GM21737 (cell line): ENCODE data around the gene ABTB2.
A peak's percentile ranks its signal among the peaks of the same experiment; 100 is the strongest.
"Not testable (repeated sequence)": the region's sequence is repeated elsewhere in the genome, so short reads cannot be mapped to it uniquely, and the experiment has no call there.

ENCODE experiments used
- ATAC-seq: cut with Tn5 transposase; IDR thresholded peaks from one replicate; pipeline ENCODE4 v1.9.1; 2021; ENCODE audit warnings: mild to moderate bottlenecking, moderate library complexity; ENCODE audit not compliant: unreplicated experiment

ABTB2 gene

GRCh38 chr11:34267013-34267412 lies 90.8 kb downstream of the ABTB2 start:
- no peak for ATAC-seq

GRCh38 chr11:34266090-34266912 lies 91.5 kb downstream of the ABTB2 start:
- ATAC-seq, result no peak

GRCh38 chr11:34264303-34265110 lies 93.3 kb downstream of the ABTB2 start:
- no peak for ATAC-seq

- no peak for ATAC-seq
Measured at GRCh38 chr11:34263441-34264091, 94.2 kb downstream of the ABTB2 start.

- no peak for ATAC-seq
Measured at GRCh38 chr11:34262531-34263081, 95.2 kb downstream of the ABTB2 start.

GRCh38 chr11:34261820-34262219 lies 96.0 kb downstream of the ABTB2 start:
- no peak for ATAC-seq

GRCh38 chr11:34261095-34261494 lies 96.7 kb downstream of the ABTB2 start:
- ATAC-seq, result no peak

GRCh38 chr11:34260072-34260575 lies 97.7 kb downstream of the ABTB2 start:
- ATAC-seq, result no peak

GRCh38 chr11:34259087-34259486 lies 98.7 kb downstream of the ABTB2 start:
- ATAC-seq, result no peak

GRCh38 chr11:34256626-34257025 lies 101.2 kb downstream of the ABTB2 start:
- ATAC-seq, result no peak

GRCh38 chr11:34256150-34256549 lies 101.7 kb downstream of the ABTB2 start:
- no peak for ATAC-seq

- ATAC-seq, result no peak
Measured at GRCh38 chr11:34255101-34255500, 102.7 kb downstream of the ABTB2 start.

- no peak for ATAC-seq
Measured at GRCh38 chr11:34254011-34254410, 103.8 kb downstream of the ABTB2 start.

- ATAC-seq, result no peak
Measured at GRCh38 chr11:34252651-34253050, 105.2 kb downstream of the ABTB2 start.

- ATAC-seq, result no peak
Measured at GRCh38 chr11:34252015-34252414, 105.8 kb downstream of the ABTB2 start.

- no peak for ATAC-seq
Measured at GRCh38 chr11:34251589-34251980, 106.2 kb downstream of the ABTB2 start.

GRCh38 chr11:34250732-34251588 lies 106.8 kb downstream of the ABTB2 start:
- ATAC-seq, result peak; percentile 85

GRCh38 chr11:34250211-34250610 lies 107.6 kb downstream of the ABTB2 start:
- no peak for ATAC-seq

- no peak for ATAC-seq
Measured at GRCh38 chr11:34249439-34249838, 108.4 kb downstream of the ABTB2 start.

- not testable (repeated sequence) for ATAC-seq
Measured at GRCh38 chr11:34246511-34246910, 111.3 kb downstream of the ABTB2 start.
